HAP-1 (cell line): ENCODE results near the gene GPR156.
"Not testable (repeated sequence)": the region's sequence is repeated elsewhere in the genome, so short reads cannot be mapped to it uniquely, and the experiment has no call there.

ENCODE experiments used
- DNase-seq, 2 experiments: peaks; one replicate each; pipeline ENCODE4 v3.0.0-alpha.2; 2016 to 2020; ENCODE audit warnings: low spot score in 2 of 2
- H3K27me3 ChIP-seq: fragments of 250-450 bp; sonication (Bioruptor Pico); 2 replicates; pipeline ENCODE4 v1.5.1; 2020; ENCODE audit warnings: low read depth, mild to moderate bottlenecking, moderate library complexity
- H3K36me3 ChIP-seq: fragments of 250-450 bp; sonication (Bioruptor Pico); replicated peaks from 2 replicates; pipeline ENCODE4 v1.5.1; 2020; ENCODE audit warnings: mild to moderate bottlenecking
- H3K4me1 ChIP-seq: fragments of 250-450 bp; sonication (Bioruptor Pico); 2 replicates; pipeline ENCODE4 v1.5.1; 2020; ENCODE audit warnings: mild to moderate bottlenecking
- H3K4me3 ChIP-seq: fragments of 250-450 bp; sonication (Bioruptor Pico); 2 replicates; pipeline ENCODE4 v1.5.1; 2020; ENCODE audit warnings: mild to moderate bottlenecking, moderate library complexity
- H3K9me3 ChIP-seq: fragments of 250-450 bp; sonication (Bioruptor Pico); 2 replicates; pipeline ENCODE4 v1.5.1; 2020; ENCODE audit warnings: mild to moderate bottlenecking, moderate library complexity
- in situ Hi-C: fragments of 300-500 bp; cut with MboI; formaldehyde crosslinking; loops from 3 replicates; pipeline ENCODE4 v1.14.3; 2020; ENCODE audit warnings: low sequenced_read_pairs, inconsistent platforms, mixed read lengths

The GPR156 gene

GRCh38 chr3:120291552-120291951, 6.5 kb upstream of the GPR156 start:
- H3K36me3 ChIP-seq, H3K27me3 ChIP-seq, DNase-seq, in situ Hi-C loops, H3K9me3 ChIP-seq, H3K4me3 ChIP-seq, H3K4me1 ChIP-seq: not testable (repeated sequence)

GRCh38 chr3:120289636-120290035, 4.6 kb upstream of the GPR156 start:
- no peaks in the 10 kb centered on the region for H3K9me3 ChIP-seq
- in situ Hi-C loops: no loop called here
- H3K4me3 ChIP-seq: no peak overlapping the region
- DNase-seq: no peak
- no peaks in the 10 kb centered on the region for H3K36me3 ChIP-seq
- no peaks in the 10 kb centered on the region for H3K27me3 ChIP-seq
- H3K4me1 ChIP-seq: no peaks in the 10 kb centered on the region

GRCh38 chr3:120286465-120286864, 1.4 kb upstream of the GPR156 start:
- no peaks in the 10 kb centered on the region for H3K27me3 ChIP-seq
- H3K4me3 ChIP-seq: no peak overlapping the region
- DNase-seq: no peak
- in situ Hi-C loops: no loop called here
- no peaks in the 10 kb centered on the region for H3K9me3 ChIP-seq
- no peaks in the 10 kb centered on the region for H3K4me1 ChIP-seq
- no peaks in the 10 kb centered on the region for H3K36me3 ChIP-seq

- Histone ChIP-seq H3K4me1 (no peaks in the 10 kb centered on the region), H3K9me3 (no peaks in the 10 kb centered on the region), H3K27me3 (no peaks in the 10 kb centered on the region), H3K36me3 (no peaks in the 10 kb centered on the region), H3K4me3 (no peak overlapping the region)
- no peak for DNase-seq
- in situ Hi-C loops: no loop called here
Observed at GRCh38 chr3:120285508-120285841, 453 bp upstream of the GPR156 start.

- Histone ChIP-seq H3K9me3 (no peaks in the 10 kb centered on the region), H3K36me3 (no peaks in the 10 kb centered on the region), H3K27me3 (peaks cover 5% of the 10 kb centered on the region; the same call in 1 of the 2 replicates), H3K4me1 (no peaks in the 10 kb centered on the region), H3K4me3 (no peak overlapping the region)
- DNase-seq: no peak
- in situ Hi-C loops: no loop called here
Observed at GRCh38 chr3:120281261-120281660, 3.8 kb downstream of the GPR156 start.

- H3K27me3 ChIP-seq: peaks cover 6% of the 10 kb centered on the region; the same call in 1 of the 2 replicates
- in situ Hi-C loops: no loop called here
- DNase-seq: no peak
Observed at GRCh38 chr3:120280566-120280965, 4.5 kb downstream of the GPR156 start.

GRCh38 chr3:120280026-120280425, 5.0 kb downstream of the GPR156 start:
- Histone ChIP-seq H3K4me3 (no peak overlapping the region), H3K27me3 (peaks cover 6% of the 10 kb centered on the region; the same call in 1 of the 2 replicates), H3K9me3 (no peaks in the 10 kb centered on the region), H3K36me3 (no peaks in the 10 kb centered on the region), H3K4me1 (no peaks in the 10 kb centered on the region)
- no peak for DNase-seq
- in situ Hi-C loops: no loop called here

More at GRCh38 chr3:120280566-120280965, 4.5 kb downstream of the GPR156 start:
- no peak overlapping the region for H3K4me3 ChIP-seq
- no peaks in the 10 kb centered on the region for H3K36me3 ChIP-seq
- H3K4me1 ChIP-seq: no peaks in the 10 kb centered on the region
- no peaks in the 10 kb centered on the region for H3K9me3 ChIP-seq

GRCh38 chr3:120276767-120277166, 8.3 kb downstream of the GPR156 start:
- Histone ChIP-seq H3K4me1 (no peaks in the 10 kb centered on the region), H3K36me3 (no peaks in the 10 kb centered on the region), H3K4me3 (no peak overlapping the region), H3K27me3 (peaks cover 6% of the 10 kb centered on the region; the same call in 1 of the 2 replicates), H3K9me3 (no peaks in the 10 kb centered on the region)
- in situ Hi-C loops: no loop called here
- no peak for DNase-seq

GRCh38 chr3:120275618-120276017, 9.4 kb downstream of the GPR156 start:
- peaks cover 8% of the 10 kb centered on the region; the same call in 1 of the 2 replicates for H3K27me3 ChIP-seq
- H3K4me1 ChIP-seq: no peaks in the 10 kb centered on the region
- DNase-seq: no peak
- in situ Hi-C loops: no loop called here
- H3K4me3 ChIP-seq: no peak overlapping the region
- no peaks in the 10 kb centered on the region for H3K9me3 ChIP-seq
- no peaks in the 10 kb centered on the region for H3K36me3 ChIP-seq

GRCh38 chr3:120274739-120275167, 10.3 kb downstream of the GPR156 start:
- no peaks in the 10 kb centered on the region for H3K36me3 ChIP-seq
- DNase-seq: no peak
- no peaks in the 10 kb centered on the region for H3K9me3 ChIP-seq
- no peaks in the 10 kb centered on the region for H3K4me1 ChIP-seq
- H3K27me3 ChIP-seq: peaks cover 8% of the 10 kb centered on the region; the same call in 1 of the 2 replicates
- no peak overlapping the region for H3K4me3 ChIP-seq
- in situ Hi-C loops: no loop called here

GRCh38 chr3:120272286-120272685, 12.7 kb downstream of the GPR156 start:
- Histone ChIP-seq H3K4me3 (no peak overlapping the region), H3K36me3 (no peaks in the 10 kb centered on the region), H3K27me3 (peaks cover 5% of the 10 kb centered on the region; the same call in 1 of the 2 replicates), H3K9me3 (no peaks in the 10 kb centered on the region), H3K4me1 (no peaks in the 10 kb centered on the region)
- DNase-seq: no peak
- in situ Hi-C loops: no loop called here

- no peaks in the 10 kb centered on the region for H3K9me3 ChIP-seq
- H3K4me3 ChIP-seq: no peak overlapping the region
- no peaks in the 10 kb centered on the region for H3K4me1 ChIP-seq
- H3K27me3 ChIP-seq: peaks cover under 1% of the 10 kb centered on the region; the same call in 1 of the 2 replicates
- DNase-seq: no peak
- H3K36me3 ChIP-seq: no peaks in the 10 kb centered on the region
- in situ Hi-C loops: no loop called here
Observed at GRCh38 chr3:120265989-120266388, 19.0 kb downstream of the GPR156 start.

GRCh38 chr3:120264963-120265362, 20.1 kb downstream of the GPR156 start:
- Histone ChIP-seq H3K9me3 (no peaks in the 10 kb centered on the region), H3K36me3 (no peaks in the 10 kb centered on the region), H3K4me1 (no peaks in the 10 kb centered on the region), H3K27me3 (no peaks in the 10 kb centered on the region), H3K4me3 (no peak overlapping the region)
- DNase-seq: no peak
- in situ Hi-C loops: no loop called here

GRCh38 chr3:120263792-120264191, 21.2 kb downstream of the GPR156 start:
- Histone ChIP-seq H3K27me3 (no peaks in the 10 kb centered on the region), H3K36me3 (no peaks in the 10 kb centered on the region), H3K4me1 (no peaks in the 10 kb centered on the region), H3K4me3 (no peak overlapping the region), H3K9me3 (no peaks in the 10 kb centered on the region)
- DNase-seq: peak in 1 of 2 experiments; percentile 42
- in situ Hi-C loops: no loop called here

GRCh38 chr3:120258009-120258408, 27.0 kb downstream of the GPR156 start:
- in situ Hi-C loops: no loop called here
- Histone ChIP-seq H3K27me3 (no peaks in the 10 kb centered on the region), H3K36me3 (no peaks in the 10 kb centered on the region), H3K4me3 (no peak overlapping the region), H3K9me3 (no peaks in the 10 kb centered on the region; the same call in 1 of the 2 replicates), H3K4me1 (no peaks in the 10 kb centered on the region)
- no peak for DNase-seq
